Hepatocyte (in vitro differentiated cells): ENCODE data around the gene TMEM164.

ENCODE experiments used
- EZH2 ChIP-seq: fragments of 200-600 bp; sonication (generic); IDR thresholded peaks from 2 replicates; pipeline ENCODE4 v1.6.1; 2016; ENCODE audit warnings: antibody characterized with exemption, mild to moderate bottlenecking, borderline replicate concordance
- TF ChIP-seq, protein P1 (sequence below): fragments of 200-600 bp; sonication (generic); IDR thresholded peaks from 2 replicates; pipeline ENCODE4 v1.5.1; 2016; ENCODE audit warnings: antibody characterized with exemption, mild to moderate bottlenecking; ENCODE audit not compliant: poor library complexity

DNA sequence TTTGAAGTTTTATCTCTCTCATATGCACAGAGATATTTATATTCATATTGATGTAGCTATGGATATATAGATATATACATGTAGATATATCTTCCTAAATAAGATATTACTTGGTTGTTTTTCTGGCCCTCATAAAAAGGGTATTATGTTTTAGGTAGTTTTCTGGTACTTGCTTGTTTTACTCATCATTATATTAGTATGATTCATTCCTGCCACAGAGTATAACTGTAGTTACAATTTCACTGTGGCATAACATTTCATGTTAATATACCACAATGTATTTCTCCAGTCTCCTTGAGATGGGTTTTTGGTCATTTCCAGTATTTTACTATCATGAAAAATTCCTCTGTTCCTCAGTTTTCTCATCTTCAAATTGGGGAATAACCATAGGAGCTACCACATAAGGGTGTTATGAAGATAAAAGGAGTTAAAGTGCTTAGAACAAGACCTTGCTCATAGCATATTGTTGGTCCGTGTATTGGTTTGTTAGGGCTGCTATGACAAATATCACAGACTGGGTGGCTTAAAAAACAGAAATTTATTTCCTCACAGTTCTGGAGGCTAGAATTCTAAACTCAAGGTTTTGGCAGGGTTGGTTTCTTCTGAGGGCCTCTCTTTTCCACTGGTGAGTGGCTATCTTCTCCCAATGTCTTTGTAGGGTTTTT, 129.7 kb downstream of the TMEM164 start:
- TF ChIP-seq, protein P1, sequence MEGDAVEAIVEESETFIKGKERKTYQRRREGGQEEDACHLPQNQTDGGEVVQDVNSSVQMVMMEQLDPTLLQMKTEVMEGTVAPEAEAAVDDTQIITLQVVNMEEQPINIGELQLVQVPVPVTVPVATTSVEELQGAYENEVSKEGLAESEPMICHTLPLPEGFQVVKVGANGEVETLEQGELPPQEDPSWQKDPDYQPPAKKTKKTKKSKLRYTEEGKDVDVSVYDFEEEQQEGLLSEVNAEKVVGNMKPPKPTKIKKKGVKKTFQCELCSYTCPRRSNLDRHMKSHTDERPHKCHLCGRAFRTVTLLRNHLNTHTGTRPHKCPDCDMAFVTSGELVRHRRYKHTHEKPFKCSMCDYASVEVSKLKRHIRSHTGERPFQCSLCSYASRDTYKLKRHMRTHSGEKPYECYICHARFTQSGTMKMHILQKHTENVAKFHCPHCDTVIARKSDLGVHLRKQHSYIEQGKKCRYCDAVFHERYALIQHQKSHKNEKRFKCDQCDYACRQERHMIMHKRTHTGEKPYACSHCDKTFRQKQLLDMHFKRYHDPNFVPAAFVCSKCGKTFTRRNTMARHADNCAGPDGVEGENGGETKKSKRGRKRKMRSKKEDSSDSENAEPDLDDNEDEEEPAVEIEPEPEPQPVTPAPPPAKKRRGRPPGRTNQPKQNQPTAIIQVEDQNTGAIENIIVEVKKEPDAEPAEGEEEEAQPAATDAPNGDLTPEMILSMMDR = no peak
- TF ChIP-seq EZH2 = no peak
